PC-9 (cell line): ENCODE results near the gene DNAH2. TPM values are rescaled to one million over a fixed set of nuclear protein-coding genes. Genes with fewer than 3 reads are reported as not detected.
A peak's percentile ranks its signal among the peaks of the same experiment; 100 is the strongest.

Experiments
- BruUV-seq: library from RNA; stranded (reverse); fragments of 400-500 nt; replicated peaks from 2 replicates; lab custom pipeline; 2021; lab: Mats Ljungman, UMichigan
- CTCF ChIA-PET: fragments of 300-600 bp; sonication (Branson Sonifier 250); formaldehyde crosslinking; loops from one replicate; lab custom pipeline; 2022; ENCODE audit warnings: antibody characterized with exemption; lab: Charles Lee
- POLR2A ChIA-PET: fragments of 300-600 bp; sonication (Branson Sonifier 250); formaldehyde crosslinking; loops from one replicate; lab custom pipeline; 2022; ENCODE audit warnings: antibody characterized with exemption; ENCODE audit not compliant: unreplicated experiment; lab: Charles Lee
- DNase-seq, 2 experiments: peaks; one replicate each; pipeline versions ENCODE4 v3.0.0 to v3.0.0-alpha.2; 2015 to 2022; ENCODE audit warnings: mixed read lengths in 1 of 2
- H2AFZ ChIP-seq: fragments of 200-600 bp; sonication (generic); 2 replicates; pipeline ENCODE4 v1.8.1; 2017; ENCODE audit warnings: antibody characterized with exemption
- H3F3A ChIP-seq: fragments of 200-600 bp; sonication (generic); 2 replicates; pipeline ENCODE4 v1.8.1; 2017; ENCODE audit warnings: antibody characterized with exemption, mild to moderate bottlenecking, low read depth; ENCODE audit not compliant: insufficient read depth
- H3K27ac ChIP-seq: fragments of 200-600 bp; sonication (generic); 2 replicates; pipeline ENCODE4 v1.6.1; 2016; ENCODE audit warnings: mixed run types
- H3K27me3 ChIP-seq: fragments of 200-600 bp; sonication (generic); 2 replicates; pipeline ENCODE4 v1.6.1; 2016; ENCODE audit warnings: low read depth, mixed run types; ENCODE audit not compliant: insufficient read depth
- H3K36me3 ChIP-seq: fragments of 200-600 bp; sonication (generic); 2 replicates; pipeline ENCODE4 v1.6.1; 2016; ENCODE audit warnings: low read depth, mixed run types
- H3K4me1 ChIP-seq: fragments of 200-600 bp; sonication (generic); replicated peaks from 2 replicates; pipeline ENCODE4 v1.6.1; 2016; ENCODE audit warnings: mixed run types; ENCODE audit not compliant: insufficient read depth
- H3K4me2 ChIP-seq: fragments of 200-600 bp; sonication (generic); 2 replicates; pipeline ENCODE4 v1.6.1; 2017; ENCODE audit warnings: mixed run types
- H3K4me3 ChIP-seq: fragments of 200-600 bp; sonication (generic); 2 replicates; pipeline ENCODE4 v1.6.1; 2016; ENCODE audit warnings: mixed run types
- H3K79me2 ChIP-seq: fragments of 200-600 bp; sonication (generic); 2 replicates; pipeline ENCODE4 v1.6.1; 2017; ENCODE audit warnings: low read depth, mixed run types
- H3K9me2 ChIP-seq: fragments of 200-600 bp; sonication (generic); 2 replicates; pipeline ENCODE4 v1.8.1; 2017; ENCODE audit warnings: mild to moderate bottlenecking; ENCODE audit not compliant: insufficient read depth
- H3K9me3 ChIP-seq: fragments of 200-600 bp; sonication (generic); 2 replicates; pipeline ENCODE4 v1.8.1; 2016; ENCODE audit warnings: low read depth; ENCODE audit not compliant: insufficient read depth
- H4K20me1 ChIP-seq: fragments of 200-600 bp; sonication (generic); 2 replicates; pipeline ENCODE4 v1.8.1; 2017; ENCODE audit not compliant: insufficient read depth
- EZH2 ChIP-seq: fragments of 200-600 bp; sonication (generic); IDR thresholded peaks from 2 replicates; pipeline ENCODE4 v1.8.0; 2017; ENCODE audit warnings: antibody characterized with exemption, low read depth
- intact Hi-C: fragments of 100-400 bp; cut with micrococcal nuclease; formaldehyde crosslinking; loops from one replicate; pipeline ENCODE4 v1.10.0; 2022; ENCODE audit not compliant: unreplicated experiment
- total RNA-seq: library from RNA; stranded (reverse); gene quantifications from 2 replicates; pipeline ENCODE4 v1.2.3, GENCODE V29; 2021
- TF ChIP-seq, protein P1 (sequence below): fragments of 200-600 bp; sonication (generic); conservative IDR thresholded peaks from 2 replicates; pipeline ENCODE4 v1.6.1; 2017; ENCODE audit warnings: mixed run types, antibody characterized with exemption, mild to moderate bottlenecking, moderate library complexity

The DNAH2 gene
- total RNA-seq, 1 experiment from 2014 or later, result 10.6 TPM

- Histone ChIP-seq H3K9me2 (no peaks in the 10 kb centered on the region), H3K9me3 (no peaks in the 10 kb centered on the region), H3K4me2 (no peak overlapping the region), H3K27me3 (no peaks in the 10 kb centered on the region), H3K27ac (no peak overlapping the region), H2AFZ (no peak overlapping the region), H3K4me1 (no peaks in the 10 kb centered on the region), H3K4me3 (no peak overlapping the region), H3K36me3 (no peaks in the 10 kb centered on the region), H3F3A (peaks cover 3% of the 10 kb centered on the region; the same call in 1 of the 2 replicates), H4K20me1 (no peaks in the 10 kb centered on the region), H3K79me2 (no peaks in the 10 kb centered on the region)
- intact Hi-C loops, result no loop called here
- DNase-seq, result no peak
- CTCF ChIA-PET, result no interaction called here
- POLR2A ChIA-PET, result no interaction called here
- TF ChIP-seq EZH2, result no peak
- TF ChIP-seq, protein P1, sequence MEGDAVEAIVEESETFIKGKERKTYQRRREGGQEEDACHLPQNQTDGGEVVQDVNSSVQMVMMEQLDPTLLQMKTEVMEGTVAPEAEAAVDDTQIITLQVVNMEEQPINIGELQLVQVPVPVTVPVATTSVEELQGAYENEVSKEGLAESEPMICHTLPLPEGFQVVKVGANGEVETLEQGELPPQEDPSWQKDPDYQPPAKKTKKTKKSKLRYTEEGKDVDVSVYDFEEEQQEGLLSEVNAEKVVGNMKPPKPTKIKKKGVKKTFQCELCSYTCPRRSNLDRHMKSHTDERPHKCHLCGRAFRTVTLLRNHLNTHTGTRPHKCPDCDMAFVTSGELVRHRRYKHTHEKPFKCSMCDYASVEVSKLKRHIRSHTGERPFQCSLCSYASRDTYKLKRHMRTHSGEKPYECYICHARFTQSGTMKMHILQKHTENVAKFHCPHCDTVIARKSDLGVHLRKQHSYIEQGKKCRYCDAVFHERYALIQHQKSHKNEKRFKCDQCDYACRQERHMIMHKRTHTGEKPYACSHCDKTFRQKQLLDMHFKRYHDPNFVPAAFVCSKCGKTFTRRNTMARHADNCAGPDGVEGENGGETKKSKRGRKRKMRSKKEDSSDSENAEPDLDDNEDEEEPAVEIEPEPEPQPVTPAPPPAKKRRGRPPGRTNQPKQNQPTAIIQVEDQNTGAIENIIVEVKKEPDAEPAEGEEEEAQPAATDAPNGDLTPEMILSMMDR, result no peak
- BruUV-seq, result no TSS peak
Measured at GRCh38 chr17:7781429-7781828, 63.9 kb downstream of the DNAH2 start.

DNA sequence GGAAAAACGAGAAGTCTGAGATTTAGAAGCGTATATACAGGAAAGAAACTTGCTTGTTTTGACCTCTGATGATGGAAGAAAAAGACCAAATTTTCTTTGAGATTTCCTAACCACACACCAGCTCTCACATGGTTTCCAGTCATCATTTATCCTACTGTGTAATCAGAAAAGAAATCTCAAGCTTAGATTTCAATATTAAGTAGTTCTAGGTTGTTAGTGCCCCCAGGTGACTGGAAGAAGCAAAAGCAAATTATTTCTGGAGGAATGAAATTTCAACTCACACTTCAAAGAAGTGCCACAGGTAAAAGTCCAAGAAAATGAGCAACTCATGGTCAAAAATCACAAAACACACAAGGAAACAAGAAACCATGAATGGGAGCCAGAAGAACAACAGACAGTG, 64.7 kb downstream of the DNAH2 start:
- Histone ChIP-seq H3K4me2 (no peak overlapping the region), H3K79me2 (no peaks in the 10 kb centered on the region), H4K20me1 (no peaks in the 10 kb centered on the region), H3F3A (peaks cover 3% of the 10 kb centered on the region; the same call in 1 of the 2 replicates), H3K36me3 (no peaks in the 10 kb centered on the region), H3K27me3 (no peaks in the 10 kb centered on the region), H3K27ac (no peak overlapping the region), H3K4me3 (no peak overlapping the region), H3K4me1 (no peaks in the 10 kb centered on the region), H3K9me2 (no peaks in the 10 kb centered on the region), H2AFZ (no peak overlapping the region), H3K9me3 (no peaks in the 10 kb centered on the region)
- ChIA-PET CTCF (interaction anchor here (0.5 to 1.1 kb wide), 4 partner anchors 33 to 77 kb away, joined by 3 to 16 read pairs (median 4); no protein-coding TSS in a partner anchor), POLR2A (no interaction called here)
- peak in 1 of 2 experiments; percentile 42 for DNase-seq
- intact Hi-C loops, result loop anchor here (1.0 kb wide), 1 partner anchor 37 kb away; no protein-coding TSS in a partner anchor
- no peak for TF ChIP-seq EZH2
- TF ChIP-seq, protein P1, result peak; percentile 56
- no TSS peak for BruUV-seq

DNA sequence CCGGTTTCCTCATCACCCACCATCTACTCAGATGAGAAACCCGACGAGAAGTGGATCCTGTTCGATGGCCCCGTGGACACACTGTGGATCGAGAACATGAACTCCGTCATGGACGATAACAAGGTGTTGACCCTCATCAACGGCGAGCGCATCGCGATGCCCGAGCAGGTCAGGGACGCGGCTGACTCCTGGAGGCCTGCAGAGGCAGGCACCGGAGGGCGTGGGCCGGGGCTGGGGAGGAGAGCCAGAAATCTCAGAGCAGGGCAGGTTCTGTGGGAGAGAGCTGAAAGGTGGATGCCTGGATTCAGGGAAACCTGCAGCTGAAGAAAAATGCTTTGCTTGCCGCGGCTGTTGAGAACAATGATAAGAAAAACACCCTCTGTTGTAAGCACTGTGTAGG, 69.3 kb downstream of the DNAH2 start:
- Histone ChIP-seq H3K4me1 (no peaks in the 10 kb centered on the region), H3K27me3 (no peaks in the 10 kb centered on the region), H3K9me3 (no peaks in the 10 kb centered on the region), H3K27ac (no peak overlapping the region), H3K4me3 (no peak overlapping the region), H3K79me2 (no peaks in the 10 kb centered on the region), H3K36me3 (no peaks in the 10 kb centered on the region), H4K20me1 (no peaks in the 10 kb centered on the region), H2AFZ (no peak overlapping the region), H3K4me2 (no peak overlapping the region), H3F3A (no peaks in the 10 kb centered on the region; the same call in 1 of the 2 replicates), H3K9me2 (no peaks in the 10 kb centered on the region)
- TF ChIP-seq EZH2, result no peak
- TF ChIP-seq, protein P1, result no peak
- ChIA-PET CTCF (no interaction called here), POLR2A (no interaction called here)
- no peak for DNase-seq
- no TSS peak for BruUV-seq
- intact Hi-C loops, result no loop called here
